GM12878 (cell line): ENCODE results near the gene GUK1. TPM values are rescaled to one million over a fixed set of nuclear protein-coding genes. Genes with fewer than 3 reads are reported as not detected.

ENCODE experiments used
- ATAC-seq: fragments of 200-7000 bp; cut with Tn5 transposase; 3 replicates; pipeline ENCODE4 v1.9.1; 2020; ENCODE audit warnings: mild to moderate bottlenecking, moderate library complexity
- BruUV-seq: library from RNA; stranded (reverse); fragments of 400-500 nt; replicated peaks from 2 replicates; lab custom pipeline; 2021; lab: Mats Ljungman, UMichigan
- CTCF ChIA-PET: fragments of 300-600 bp; sonication (Branson Sonifier 250); formaldehyde crosslinking; extraction: SDS; loops from one replicate; lab custom pipeline; 2021; ENCODE audit warnings: inconsistent platforms; lab: Yijun Ruan, JAX
- POLR2A ChIA-PET: fragments of 350-600 bp; formaldehyde crosslinking; extraction: SDS; loops from one replicate; lab custom pipeline; 2021; ENCODE audit warnings: inconsistent platforms; lab: Charles Lee
- RAD21 ChIA-PET: fragments of 300-600 bp; sonication (Branson Sonifier 250); formaldehyde crosslinking; loops from one replicate; lab custom pipeline; 2023; ENCODE audit warnings: antibody characterized with exemption; ENCODE audit not compliant: unreplicated experiment; lab: Charles Lee
- SMC1A ChIA-PET: fragments of 300-600 bp; sonication (Branson Sonifier 250); formaldehyde crosslinking; loops from one replicate; lab custom pipeline; 2023; ENCODE audit not compliant: unreplicated experiment, uncharacterized antibody; lab: Charles Lee
- DNase-seq: peaks from one replicate; pipeline ENCODE4 v3.0.0-alpha.2; 2011; ENCODE audit warnings: low read depth, low spot score
- FAIRE-seq: peaks from 3 replicates; lab custom pipeline; 2011; peaks lifted over from hg19 to GRCh38; lab: Jason Lieb, UNC
- H2AFZ ChIP-seq: 2 replicates; pipeline ENCODE4 v1.6.0; 2011; ENCODE audit warnings: low read depth, low read length, control low read depth; ENCODE audit not compliant: control insufficient read depth
- H3K27ac ChIP-seq: 2 replicates; pipeline ENCODE4 v1.5.1; 2011; ENCODE audit warnings: control low read depth; ENCODE audit not compliant: control insufficient read depth, insufficient read depth
- H3K27me3 ChIP-seq, 2 experiments: replicated peaks in 1 of 2; 2 replicates each; pipeline versions ENCODE4 v1.6.0 to v1.6.1; 2011; ENCODE audit warnings: low read length in 1 of 2; ENCODE audit not compliant: control insufficient read depth in 2 of 2, insufficient read depth in 2 of 2
- H3K36me3 ChIP-seq, 2 experiments: 2 replicates each; pipeline ENCODE4 v1.5.1; 2011; ENCODE audit warnings: low read length in 1 of 2; ENCODE audit not compliant: control insufficient read depth in 2 of 2, insufficient read depth in 2 of 2
- H3K4me1 ChIP-seq: 2 replicates; pipeline ENCODE4 v1.6.1; 2011; ENCODE audit warnings: mild to moderate bottlenecking, low read length, moderate library complexity, mixed read lengths; ENCODE audit not compliant: control insufficient read depth, insufficient read depth
- H3K4me2 ChIP-seq: 2 replicates; pipeline ENCODE4 v1.6.0; 2011; ENCODE audit warnings: control low read depth; ENCODE audit not compliant: control insufficient read depth, insufficient read depth
- H3K4me3 ChIP-seq: fragments of 200-600 bp; sonication (generic); 2 replicates; pipeline ENCODE4 v1.5.1; 2016
- H3K79me2 ChIP-seq: 2 replicates; pipeline ENCODE4 v1.6.0; 2011; ENCODE audit warnings: low read length; ENCODE audit not compliant: control insufficient read depth, insufficient read depth
- H3K9ac ChIP-seq: 2 replicates; pipeline ENCODE4 v1.8.0; 2011; ENCODE audit warnings: low read length, control low read depth, mixed read lengths; ENCODE audit not compliant: control insufficient read depth, insufficient read depth
- H3K9me3 ChIP-seq: replicated peaks from 3 replicates; pipeline ENCODE4 v1.5.1; 2011; ENCODE audit warnings: mild to moderate bottlenecking, low read length; ENCODE audit not compliant: control insufficient read depth, insufficient read depth
- H4K20me1 ChIP-seq: 2 replicates; pipeline ENCODE4 v1.6.0; 2011; ENCODE audit not compliant: control insufficient read depth, insufficient read depth
- BACH1 ChIP-seq: fragments of 450-650 bp; IDR thresholded peaks from 2 replicates; pipeline ENCODE4 v1.6.1; 2017; ENCODE audit warnings: mild to moderate bottlenecking, borderline replicate concordance
- IKZF1 ChIP-seq: fragments of 450-650 bp; conservative IDR thresholded peaks from 2 replicates; pipeline ENCODE4 v1.6.1; 2017; ENCODE audit warnings: antibody characterized with exemption, mild to moderate bottlenecking
- NFIC ChIP-seq: IDR thresholded peaks from 2 replicates; pipeline ENCODE4 v1.6.1; 2012; ENCODE audit warnings: low read depth, mild to moderate bottlenecking, inconsistent platforms, low read length, moderate library complexity
- POLR2A ChIP-seq: IDR thresholded peaks from 2 replicates; pipeline ENCODE4 v1.6.1; 2011; ENCODE audit warnings: low read depth, mild to moderate bottlenecking, low read length
- POLR2AphosphoS2 ChIP-seq: IDR thresholded peaks from 2 replicates; pipeline ENCODE4 v1.6.1; 2011; ENCODE audit warnings: low read depth, mild to moderate bottlenecking, low read length, improper control_type of control experiment, moderate library complexity
- TCF3 ChIP-seq: IDR thresholded peaks from 2 replicates; pipeline ENCODE4 v1.6.1; 2012; ENCODE audit warnings: low read depth, mild to moderate bottlenecking, low read length, borderline replicate concordance; ENCODE audit not compliant: insufficient read depth
- WGBS: methylation state at CpG from one replicate; pipeline ENCODE4 v1.1.6; 2016; ENCODE audit warnings: low lambda C conversion rate; ENCODE audit not compliant: insufficient replicate concordance, insufficient coverage; ENCODE audit errors: missing lambda C conversion rate; 5-methylcytosine and 5-hydroxymethylcytosine counted together
- in situ Hi-C: fragments of 300-500 bp; cut with MboI; formaldehyde crosslinking; loops from 9 replicates; pipeline ENCODE4 v1.14.3; 2018; ENCODE audit warnings: mixed read lengths
- intact Hi-C: fragments of 100-400 bp; cut with micrococcal nuclease; formaldehyde crosslinking; loops from one replicate; pipeline ENCODE4 v1.14.2; 2022; ENCODE audit not compliant: unreplicated experiment
- polyA plus RNA-seq, 11 experiments: library from polyadenylated mRNA; depleted of rRNA in 4 of 11; unstranded in 6 of 11; stranded (reverse) in 5 of 11; fragments of >200 nt; fragmentation: Nextera tagmentation in 4 of 11; fragmentation: Illumina TruSeq in 1 of 11; extraction: Ambion mirVana in 4 of 11; extraction: Trizol in 1 of 11; gene quantifications; 1 replicate in 1 of 11; 2 replicates in 10 of 11; pipeline versions ENCODE4 v1.2.1 to v1.2.3, GENCODE V29; 2011 to 2016; ENCODE audit warnings: inconsistent platforms in 2 of 11, missing spikeins in 2 of 11, low read depth in 1 of 11
- total RNA-seq, 4 experiments: library from RNA; depleted of rRNA in 3 of 4; stranded (reverse); fragments of >200 nt in 3 of 4; fragmentation: Illumina TruSeq in 1 of 4; extraction: Trizol in 1 of 4; gene quantifications; 2 replicates each; pipeline versions ENCODE4 v1.2.1 to v1.2.3, GENCODE V29; 2013 to 2021

The GUK1 gene
- total and polyA plus RNA-seq, 10 of the 15 experiments (the other 5 are each of a cell fraction or from before 2014, with no cell fraction given) = 6.3 to 357 (median 203) TPM

DNA sequence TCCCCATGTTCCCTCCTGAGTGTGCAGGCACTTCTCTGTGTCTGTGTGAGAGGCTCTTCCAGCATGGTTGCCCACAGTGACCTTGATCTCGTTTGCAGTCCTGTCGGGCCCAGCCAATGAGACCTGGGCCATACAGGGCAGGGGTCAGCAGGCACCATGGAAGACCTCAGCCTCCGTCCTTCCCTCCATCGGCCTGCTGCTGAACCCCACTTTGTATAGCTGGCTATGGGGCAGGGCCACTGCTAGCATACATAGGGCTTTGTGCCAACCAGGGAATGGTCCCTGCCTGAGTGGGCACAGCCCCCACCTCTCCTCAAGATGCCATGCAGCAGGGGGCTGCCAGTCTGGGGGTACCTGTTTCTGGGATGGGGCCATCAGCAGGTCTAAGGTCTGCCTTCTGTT lies 40.7 kb upstream of the GUK1 start:
- BruUV-seq = no TSS peak
- ChIA-PET RAD21 (no interaction called here), POLR2A (interaction anchor here (1.4 kb wide), 1 partner anchor 15 kb away, joined by 5 read pairs; no protein-coding TSS in a partner anchor), SMC1A (interaction anchor here (1.0 kb wide), 1 partner anchor 12 kb away, joined by 3 read pairs; no protein-coding TSS in a partner anchor), CTCF (no interaction called here)
- Histone ChIP-seq H4K20me1 (peaks cover 25% of the 10 kb centered on the region), H3K36me3 (peaks cover 6 to 40% of the 10 kb centered on the region in 2 experiments; a peak in 3 of 4 replicates), H3K9me3 (peaks cover 4% of the 10 kb centered on the region; the same call in 2 of the 3 replicates), H3K4me2 (no peak overlapping the region), H3K4me3 (no peak overlapping the region), H3K4me1 (peaks cover 6% of the 10 kb centered on the region), H3K79me2 (peaks cover 43% of the 10 kb centered on the region), H2AFZ (no peak overlapping the region), H3K9ac (no peak overlapping the region), H3K27me3 (no peaks in the 10 kb centered on the region), H3K27ac (no peak overlapping the region)
- in situ Hi-C loops (no loop called here), intact Hi-C loops (no loop called here)
- ATAC-seq = no peak
- FAIRE-seq = no peak
- no peak for DNase-seq
- WGBS = 76% methylated on average over 4 of the region's 4 CpGs
- peak; percentile 22; the same call in 1 of the 2 replicates for TF ChIP-seq BACH1
- TF ChIP-seq IKZF1 = no peak

DNA sequence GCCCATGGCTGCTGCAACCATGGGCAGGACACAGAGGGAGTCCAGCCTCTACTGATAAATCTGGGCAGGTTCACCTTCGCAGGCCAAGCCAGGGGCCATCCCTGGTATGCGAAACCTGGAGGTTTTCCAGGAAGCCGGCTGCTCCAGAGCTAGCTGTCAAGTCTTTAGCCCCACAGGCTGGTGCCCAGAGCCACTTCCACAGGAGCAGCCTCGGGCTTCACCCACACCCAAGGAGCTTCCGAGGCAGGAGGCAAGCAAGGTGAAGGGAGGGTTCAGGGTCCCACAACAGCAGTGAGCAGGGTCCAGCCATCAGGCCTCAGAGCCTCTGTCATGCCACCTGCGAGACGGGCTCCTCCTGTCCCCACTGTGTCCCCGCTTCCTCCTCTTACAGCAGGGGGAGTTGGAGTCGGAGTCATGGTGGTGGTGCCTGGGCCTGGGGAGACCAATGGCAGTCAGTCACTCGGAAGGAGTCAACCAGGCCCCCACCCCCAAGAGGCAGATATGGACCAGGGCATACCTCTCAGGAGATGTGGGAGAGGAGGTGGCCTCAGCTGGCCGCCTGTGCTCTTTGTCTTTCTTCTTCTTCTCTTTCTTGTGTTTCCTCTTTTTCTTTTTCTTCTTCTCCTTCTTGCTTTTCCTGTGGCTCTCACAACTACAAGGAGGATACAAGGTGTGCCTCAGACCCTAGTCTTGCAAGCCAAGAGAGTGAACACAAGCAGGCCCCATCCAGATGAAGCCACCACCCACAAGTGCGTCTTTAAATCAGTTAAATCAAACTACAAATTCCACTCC lies 39.1 kb upstream of the GUK1 start:
- H3K27me3 ChIP-seq = no peaks in the 10 kb centered on the region
- peaks cover 3 to 41% of the 10 kb centered on the region in 2 experiments; a peak in 3 of 4 replicates for H3K36me3 ChIP-seq
- ATAC-seq = no peak
- H3K79me2 ChIP-seq = peaks cover 26% of the 10 kb centered on the region
- H3K27ac ChIP-seq = no peak overlapping the region
- RAD21 ChIA-PET = interaction anchor here (1.2 kb wide), 1 partner anchor 103 kb away, joined by 3 read pairs; no protein-coding TSS in a partner anchor
- in situ Hi-C loops = no loop called here
- FAIRE-seq = no peak
- H3K4me2 ChIP-seq = peak overlapping the region; percentile 66; the same call in 1 of the 2 replicates
- BruUV-seq = TSS peak; percentile 75
- H4K20me1 ChIP-seq = peaks cover 11% of the 10 kb centered on the region
- H3K4me1 ChIP-seq = peaks cover 10% of the 10 kb centered on the region
- H2AFZ ChIP-seq = no peak overlapping the region
- no peaks in the 10 kb centered on the region for H3K9me3 ChIP-seq
- SMC1A ChIA-PET = no interaction called here
- no peak for DNase-seq
- POLR2A ChIA-PET = interaction anchor here (1.2 kb wide), 1 partner anchor 14 kb away, joined by 5 read pairs; no protein-coding TSS in a partner anchor
- WGBS = 66% methylated on average over 12 of the region's 12 CpGs
- intact Hi-C loops = no loop called here
- CTCF ChIA-PET = interaction anchor here (0.8 to 1.0 kb wide), 2 partner anchors 17 to 101 kb away, joined by 3 to 5 read pairs; no protein-coding TSS in a partner anchor
- no peak overlapping the region; the same call in 1 of the 2 replicates for H3K9ac ChIP-seq
- TF ChIP-seq POLR2AphosphoS2 = peak; percentile 43; the same call in 1 of the 2 replicates
- TF ChIP-seq TCF3 = no peak
- no peak for TF ChIP-seq NFIC
- no peak for TF ChIP-seq POLR2A
- peak overlapping the region; percentile 87; the same call in 1 of the 2 replicates for H3K4me3 ChIP-seq
